ENCODE data around the gene SEC24D. TPM values are rescaled to one million over a fixed set of nuclear protein-coding genes. Genes with fewer than 3 reads are reported as not detected.

Gene SEC24D
- total RNA-seq, 1 donor from 2014 or later = 138 TPM

- H3K4me1 Mint-ChIP-seq (ENCODE audit: unreplicated experiment) = peaks cover 13% of the 10 kb centered on the region
- no peak for TF ChIP-seq CTCF (IDR thresholded peaks at IDR 0.05)
These were observed 14.7 kb upstream of the SEC24D start for GRCh38 chr4:118850488-118851173.

GRCh38 chr4:118849867-118850487 lies 14.1 kb upstream of the SEC24D start:
- no peaks in the 10 kb centered on the region for H3K9me3 Mint-ChIP-seq (ENCODE audit: unreplicated experiment)
- peak overlapping the region; percentile 88 for H3K27ac Mint-ChIP-seq (ENCODE audit: unreplicated experiment)
- no peak for TF ChIP-seq CTCF (IDR thresholded peaks at IDR 0.05)
- no peaks in the 10 kb centered on the region for H3K27me3 Mint-ChIP-seq (ENCODE audit: unreplicated experiment)
- peak overlapping the region; percentile 79 for H3K4me3 Mint-ChIP-seq (ENCODE audit: unreplicated experiment)
- no peaks in the 10 kb centered on the region for H3K36me3 Mint-ChIP-seq (ENCODE audit: unreplicated experiment)
- DNase-seq (ENCODE audit: extremely low spot score, unreplicated experiment) = no peak
- peaks cover 13% of the 10 kb centered on the region for H3K4me1 Mint-ChIP-seq (ENCODE audit: unreplicated experiment)

More at GRCh38 chr4:118850488-118851173, 14.7 kb upstream of the SEC24D start:
- H3K36me3 Mint-ChIP-seq (ENCODE audit: unreplicated experiment) = no peaks in the 10 kb centered on the region
- H3K27ac Mint-ChIP-seq (ENCODE audit: unreplicated experiment) = peak overlapping the region; percentile 88
- peaks cover under 1% of the 10 kb centered on the region for H3K27me3 Mint-ChIP-seq (ENCODE audit: unreplicated experiment)
- DNase-seq (ENCODE audit: extremely low spot score, unreplicated experiment) = no peak
- peak overlapping the region; percentile 79 for H3K4me3 Mint-ChIP-seq (ENCODE audit: unreplicated experiment)
- no peaks in the 10 kb centered on the region for H3K9me3 Mint-ChIP-seq (ENCODE audit: unreplicated experiment)

- Mint-ChIP-seq H3K36me3 (ENCODE audit: unreplicated experiment) (no peaks in the 10 kb centered on the region), H3K4me3 (ENCODE audit: unreplicated experiment) (no peak overlapping the region), H3K9me3 (ENCODE audit: unreplicated experiment) (no peaks in the 10 kb centered on the region), H3K27ac (ENCODE audit: unreplicated experiment) (no peak overlapping the region), H3K4me1 (ENCODE audit: unreplicated experiment) (peaks cover 13% of the 10 kb centered on the region), H3K27me3 (ENCODE audit: unreplicated experiment) (no peaks in the 10 kb centered on the region)
- TF ChIP-seq CTCF (IDR thresholded peaks at IDR 0.05) = no peak
- no peak for DNase-seq (ENCODE audit: extremely low spot score, unreplicated experiment)
These were observed 13.0 kb upstream of the SEC24D start for GRCh38 chr4:118848901-118849300.

GRCh38 chr4:118848242-118848641 lies 12.3 kb upstream of the SEC24D start:
- H3K9me3 Mint-ChIP-seq (ENCODE audit: unreplicated experiment) = no peaks in the 10 kb centered on the region

More at GRCh38 chr4:118848242-118848641, 12.3 kb upstream of the SEC24D start:
- DNase-seq (ENCODE audit: extremely low spot score, unreplicated experiment) = no peak
- Mint-ChIP-seq H3K36me3 (ENCODE audit: unreplicated experiment) (no peaks in the 10 kb centered on the region), H3K27ac (ENCODE audit: unreplicated experiment) (no peak overlapping the region), H3K4me3 (ENCODE audit: unreplicated experiment) (no peak overlapping the region), H3K27me3 (ENCODE audit: unreplicated experiment) (no peaks in the 10 kb centered on the region), H3K4me1 (ENCODE audit: unreplicated experiment) (peaks cover 13% of the 10 kb centered on the region)
- TF ChIP-seq CTCF (IDR thresholded peaks at IDR 0.05) = no peak
